K562 (cell line): ENCODE data around the gene TMCC2. TPM values are rescaled to one million over a fixed set of nuclear protein-coding genes. Genes with fewer than 3 reads are reported as not detected.

ENCODE experiments used
- BMI1 ChIP-seq: fragments of 150-350 bp; IDR thresholded peaks from 2 replicates; pipeline ENCODE4 v1.6.1; 2014; ENCODE audit warnings: low read length
- CLOCK ChIP-seq: fragments of 250-450 bp; sonication (Bioruptor Pico); IDR thresholded peaks from 2 replicates; pipeline ENCODE4 v1.4.0; 2020; ENCODE audit warnings: mild to moderate bottlenecking, moderate library complexity, borderline replicate concordance
- GTF2A2 ChIP-seq: IDR thresholded peaks from 2 replicates; pipeline ENCODE4 v1.6.1; 2016; ENCODE audit warnings: mild to moderate bottlenecking, missing genetic modification characterization, missing compliant biosample characterization
- MECOM ChIP-seq: fragments of 250-450 bp; sonication (Bioruptor Pico); IDR thresholded peaks from 2 replicates; pipeline ENCODE4 v1.8.0; 2022; ENCODE audit warnings: inconsistent platforms
- TAF1 ChIP-seq: IDR thresholded peaks from 2 replicates; pipeline ENCODE4 v1.6.1; 2011; ENCODE audit warnings: mild to moderate bottlenecking, low read length, moderate library complexity; ENCODE audit not compliant: insufficient read depth, control insufficient read depth, severe bottlenecking; ENCODE audit errors: extremely low read depth
- polyA plus RNA-seq, 8 experiments: library from polyadenylated mRNA; depleted of rRNA in 4 of 8; stranded (reverse) in 5 of 8; unstranded in 3 of 8; fragments of >200 nt; fragmentation: Nextera tagmentation in 2 of 8; fragmentation: Illumina TruSeq in 1 of 8; extraction: Ambion mirVana in 2 of 8; extraction: Trizol in 1 of 8; gene quantifications; 2 replicates each; pipeline versions ENCODE4 v1.2.1 to v1.2.3, GENCODE V29; 2011 to 2014; ENCODE audit warnings: inconsistent platforms in 1 of 8, missing spikeins in 1 of 8
- total RNA-seq, 7 experiments: library from RNA; depleted of rRNA in 6 of 7; stranded (reverse); fragments of >200 nt in 6 of 7; fragmentation: Illumina TruSeq in 2 of 7; extraction: Trizol in 2 of 7; gene quantifications; 2 replicates each; pipeline versions ENCODE4 v1.2.1 to v1.2.3, GENCODE V29; 2011 to 2021; ENCODE audit warnings: low replicate concordance in 1 of 7

TMCC2 gene
- total and polyA plus RNA-seq, 9 of the 15 experiments (the other 6 are each of a cell fraction or from before 2014, with no cell fraction given) = 0.06 to 1.8 (median 0.98) TPM

- no peak for TF ChIP-seq BMI1
- no peak for TF ChIP-seq TAF1
- no peak for TF ChIP-seq GTF2A2 (tag)
- no peak for TF ChIP-seq MECOM (CRISPR knock-in tag)
- no peak for TF ChIP-seq CLOCK (CRISPR knock-in tag)
Observed at GRCh38 chr1:205246351-205247119, 18.8 kb downstream of the TMCC2 start (continued).
